SK-N-SH treated with all-trans-retinoic acid at 6 μM for 48 hours (cell line): ENCODE results near the gene TIMM10.

Source experiments
- BACH2 ChIP-seq: fragments of 250-450 bp; sonication (Bioruptor Pico); IDR thresholded peaks from 2 replicates; pipeline ENCODE4 v1.9.0; 2021; ENCODE audit warnings: mild to moderate bottlenecking, borderline replicate concordance
- CSDC2 ChIP-seq: fragments of 250-450 bp; sonication (Bioruptor Pico); IDR thresholded peaks from 2 replicates; pipeline ENCODE4 v1.5.0; 2020; ENCODE audit warnings: mild to moderate bottlenecking, moderate library complexity
- GLIS3 ChIP-seq: fragments of 250-450 bp; sonication (Bioruptor Pico); IDR thresholded peaks from 2 replicates; pipeline ENCODE4 v1.5.0; 2020; ENCODE audit warnings: mild to moderate bottlenecking, moderate library complexity
- OSR1 ChIP-seq: fragments of 250-450 bp; sonication (Bioruptor Pico); IDR thresholded peaks from 2 replicates; pipeline ENCODE4 v1.8.0; 2022; ENCODE audit warnings: moderate library complexity, mild to moderate bottlenecking, inconsistent platforms
- RARB ChIP-seq: fragments of 250-450 bp; sonication (Bioruptor Pico); IDR thresholded peaks from 2 replicates; pipeline ENCODE4 v1.8.0; 2021; ENCODE audit warnings: mild to moderate bottlenecking, moderate library complexity
- TCF4 ChIP-seq: fragments of 250-450 bp; sonication (Bioruptor Pico); IDR thresholded peaks from 2 replicates; pipeline ENCODE4 v1.8.0; 2021; ENCODE audit warnings: mild to moderate bottlenecking, moderate library complexity, borderline replicate concordance
- TOX ChIP-seq: fragments of 250-450 bp; sonication (Bioruptor Pico); IDR thresholded peaks from 2 replicates; pipeline ENCODE4 v1.8.0; 2021; ENCODE audit warnings: mild to moderate bottlenecking, moderate library complexity, borderline replicate concordance
- ZFP30 ChIP-seq: fragments of 450-650 bp; formaldehyde crosslinking; IDR thresholded peaks from 2 replicates; pipeline ENCODE4 v1.5.0; 2022; ENCODE audit warnings: mild to moderate bottlenecking, moderate library complexity

DNA sequence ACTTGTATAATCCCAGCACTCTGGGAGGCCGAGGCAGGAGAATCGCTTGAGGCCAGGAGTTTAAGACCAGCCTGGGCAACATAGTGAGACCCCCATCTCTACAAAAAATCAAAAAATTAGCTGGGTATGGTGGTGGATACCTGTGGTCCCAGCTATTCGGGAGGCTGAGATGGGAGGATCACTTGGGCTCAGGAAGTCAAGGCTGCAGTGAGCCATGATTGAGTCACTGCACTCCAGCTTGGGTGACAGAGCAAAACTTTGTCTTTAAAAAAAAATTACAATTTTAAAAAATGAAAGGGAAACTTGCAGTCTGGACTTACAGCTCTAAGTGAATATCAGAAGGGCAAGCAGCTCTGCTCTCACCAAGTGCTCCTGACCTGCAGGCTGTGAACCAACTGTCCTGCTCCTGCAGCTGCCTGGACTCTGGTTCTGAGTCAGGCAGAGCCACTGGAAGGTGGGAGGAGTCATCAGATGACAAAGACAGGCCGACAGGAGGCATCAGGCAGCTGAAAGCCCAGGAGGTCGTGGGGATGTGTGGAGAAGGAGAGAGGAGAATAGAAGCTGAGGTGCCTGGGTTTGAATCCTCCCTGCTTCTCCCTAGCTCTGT is 16.4 kb upstream of the TIMM10 start:
- TF ChIP-seq RARB (CRISPR knock-in tag): no peak
- TF ChIP-seq BACH2: no peak
- no peak for TF ChIP-seq CSDC2 (CRISPR knock-in tag)
- TF ChIP-seq ZFP30: no peak
- TF ChIP-seq GLIS3 (CRISPR knock-in tag): no peak
- no peak for TF ChIP-seq TCF4 (CRISPR knock-in tag)
- TF ChIP-seq TOX (CRISPR knock-in tag): no peak
- TF ChIP-seq OSR1: no peak
